ENCODE results near the gene CCDC12.

DNA sequence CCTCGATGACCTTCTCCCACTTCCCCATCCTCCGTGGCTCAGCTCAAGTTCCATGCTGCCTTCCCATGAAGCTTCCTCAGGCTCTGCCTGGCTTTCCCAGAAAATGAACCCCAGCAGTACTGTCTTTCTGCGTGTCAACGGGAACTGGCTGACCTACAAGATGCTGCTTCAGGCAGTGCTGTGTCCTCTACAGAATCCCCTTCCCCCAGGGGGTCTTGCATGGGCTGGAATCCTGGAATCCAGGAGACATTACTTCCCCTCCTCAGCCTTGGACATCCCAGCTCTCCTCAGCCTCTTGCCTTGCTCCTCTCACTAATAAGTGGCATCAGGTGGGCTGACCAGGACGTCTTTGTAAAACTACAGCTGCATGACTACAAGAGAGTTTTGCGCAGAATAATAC is 5.4 kb downstream of the CCDC12 start:
- TF ChIP-seq POLR2AphosphoS5 (IDR thresholded peaks at IDR 0.05; ENCODE audit: low read depth, low read length) (no peak), POLR2A (IDR thresholded peaks at IDR 0.05; ENCODE audit: low read depth, low read length) (no peak)

All from GM12892 (cell line).